ENCODE results near the gene TULP1.

GRCh38 chr6:35476004-35476403 is 36.7 kb downstream of the TULP1 start:
- TF ChIP-seq, protein P1, sequence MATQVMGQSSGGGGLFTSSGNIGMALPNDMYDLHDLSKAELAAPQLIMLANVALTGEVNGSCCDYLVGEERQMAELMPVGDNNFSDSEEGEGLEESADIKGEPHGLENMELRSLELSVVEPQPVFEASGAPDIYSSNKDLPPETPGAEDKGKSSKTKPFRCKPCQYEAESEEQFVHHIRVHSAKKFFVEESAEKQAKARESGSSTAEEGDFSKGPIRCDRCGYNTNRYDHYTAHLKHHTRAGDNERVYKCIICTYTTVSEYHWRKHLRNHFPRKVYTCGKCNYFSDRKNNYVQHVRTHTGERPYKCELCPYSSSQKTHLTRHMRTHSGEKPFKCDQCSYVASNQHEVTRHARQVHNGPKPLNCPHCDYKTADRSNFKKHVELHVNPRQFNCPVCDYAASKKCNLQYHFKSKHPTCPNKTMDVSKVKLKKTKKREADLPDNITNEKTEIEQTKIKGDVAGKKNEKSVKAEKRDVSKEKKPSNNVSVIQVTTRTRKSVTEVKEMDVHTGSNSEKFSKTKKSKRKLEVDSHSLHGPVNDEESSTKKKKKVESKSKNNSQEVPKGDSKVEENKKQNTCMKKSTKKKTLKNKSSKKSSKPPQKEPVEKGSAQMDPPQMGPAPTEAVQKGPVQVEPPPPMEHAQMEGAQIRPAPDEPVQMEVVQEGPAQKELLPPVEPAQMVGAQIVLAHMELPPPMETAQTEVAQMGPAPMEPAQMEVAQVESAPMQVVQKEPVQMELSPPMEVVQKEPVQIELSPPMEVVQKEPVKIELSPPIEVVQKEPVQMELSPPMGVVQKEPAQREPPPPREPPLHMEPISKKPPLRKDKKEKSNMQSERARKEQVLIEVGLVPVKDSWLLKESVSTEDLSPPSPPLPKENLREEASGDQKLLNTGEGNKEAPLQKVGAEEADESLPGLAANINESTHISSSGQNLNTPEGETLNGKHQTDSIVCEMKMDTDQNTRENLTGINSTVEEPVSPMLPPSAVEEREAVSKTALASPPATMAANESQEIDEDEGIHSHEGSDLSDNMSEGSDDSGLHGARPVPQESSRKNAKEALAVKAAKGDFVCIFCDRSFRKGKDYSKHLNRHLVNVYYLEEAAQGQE (IDR thresholded peaks at IDR 0.05; ENCODE audit: low read depth), result no peak
- TF ChIP-seq SP1 (IDR thresholded peaks at IDR 0.05; ENCODE audit: low read depth), result no peak
- TF ChIP-seq EZH2phosphoT487 (IDR thresholded peaks at IDR 0.05; ENCODE audit: borderline replicate concordance), result no peak

All from HCT116 (cell line).